K562 (cell line): ENCODE measurements around the gene PTPRF. TPM values are rescaled to one million over a fixed set of nuclear protein-coding genes. Genes with fewer than 3 reads are reported as not detected.
A peak's percentile ranks its signal among the peaks of the same experiment; 100 is the strongest.

ENCODE experiments used
- BRF1 ChIP-seq: IDR thresholded peaks from 3 replicates; pipeline ENCODE4 v1.6.1; 2011; ENCODE audit warnings: borderline replicate concordance, mild to moderate bottlenecking; ENCODE audit not compliant: insufficient read length; ENCODE audit errors: extremely low read depth
- CEBPZ ChIP-seq: fragments of 150-350 bp; IDR thresholded peaks from 2 replicates; pipeline ENCODE4 v1.6.1; 2014; ENCODE audit warnings: low read depth, mild to moderate bottlenecking, low read length, borderline replicate concordance
- CHD2 ChIP-seq: IDR thresholded peaks from 2 replicates; pipeline ENCODE4 v1.6.1; 2011; ENCODE audit warnings: low read depth, low read length
- DNMT1 ChIP-seq: fragments of 450-650 bp; IDR thresholded peaks from 2 replicates; pipeline ENCODE4 v1.6.1; 2016; ENCODE audit warnings: antibody characterized with exemption, mild to moderate bottlenecking
- E2F5 ChIP-seq: sonication (generic); formaldehyde crosslinking; IDR thresholded peaks from 2 replicates; pipeline ENCODE4 v1.8.0; 2022; ENCODE audit warnings: mild to moderate bottlenecking, missing genetic modification reagents
- GABPB1 ChIP-seq: sonication (generic); formaldehyde crosslinking; IDR thresholded peaks from 2 replicates; pipeline ENCODE4 v1.8.0; 2022; ENCODE audit warnings: mild to moderate bottlenecking, missing genetic modification reagents
- SLC30A9 ChIP-seq: fragments of 250-450 bp; sonication (Bioruptor Pico); IDR thresholded peaks from 2 replicates; pipeline ENCODE4 v1.8.0; 2022; ENCODE audit warnings: mild to moderate bottlenecking, moderate library complexity
- SOX6 ChIP-seq: fragments of 450-650 bp; IDR thresholded peaks from 2 replicates; pipeline ENCODE4 v1.6.1; 2014; ENCODE audit warnings: mild to moderate bottlenecking
- SRSF1 ChIP-seq: fragments of 200-400 bp; formaldehyde crosslinking; IDR thresholded peaks from 2 replicates; pipeline ENCODE4 v1.6.1; 2017; ENCODE audit warnings: mild to moderate bottlenecking, low read depth, low read length, moderate library complexity
- SRSF7 ChIP-seq: fragments of 200-400 bp; formaldehyde crosslinking; optimal IDR thresholded peaks from 2 replicates; pipeline ENCODE3; 2017; ENCODE audit warnings: mild to moderate bottlenecking, low read depth, low read length
- STAT5A ChIP-seq: IDR thresholded peaks from 2 replicates; pipeline ENCODE4 v1.6.1; 2012; ENCODE audit warnings: low read length, inconsistent platforms, borderline replicate concordance
- TAF7 ChIP-seq: fragments of 450-650 bp; IDR thresholded peaks from 2 replicates; pipeline ENCODE4 v1.6.1; 2016; ENCODE audit warnings: missing genetic modification characterization, missing compliant biosample characterization
- TFE3 ChIP-seq: fragments of 450-650 bp; formaldehyde crosslinking; IDR thresholded peaks from 2 replicates; pipeline ENCODE4 v1.4.0; 2020; ENCODE audit warnings: mild to moderate bottlenecking, mixed read lengths
- TSC22D4 ChIP-seq: fragments of 450-650 bp; IDR thresholded peaks from 2 replicates; pipeline ENCODE4 v1.6.1; 2016; ENCODE audit warnings: missing genetic modification characterization, missing biosample characterization, control low read depth
- ZBTB17 ChIP-seq: fragments of 450-650 bp; formaldehyde crosslinking; IDR thresholded peaks from 2 replicates; pipeline ENCODE4 v1.4.0; 2020; ENCODE audit warnings: mild to moderate bottlenecking
- ZC3H8 ChIP-seq: fragments of 450-650 bp; IDR thresholded peaks from 2 replicates; pipeline ENCODE4 v1.6.1; 2017
- ZNF274 ChIP-seq: IDR thresholded peaks from 2 replicates; pipeline ENCODE4 v1.6.1; 2011; ENCODE audit warnings: low read depth, mild to moderate bottlenecking, low read length, moderate library complexity, borderline replicate concordance
- ZNF584 ChIP-seq: fragments of 200-800 bp; sonication (Bioruptor generic); IDR thresholded peaks from 2 replicates; pipeline ENCODE4 v1.6.1; 2016; ENCODE audit warnings: low read depth, mild to moderate bottlenecking, missing genetic modification characterization, missing compliant biosample characterization
- ZNF75A ChIP-seq: fragments of 450-650 bp; formaldehyde crosslinking; IDR thresholded peaks from 2 replicates; pipeline ENCODE4 v1.4.0; 2020; ENCODE audit warnings: mild to moderate bottlenecking
- ZNF780A ChIP-seq: fragments of 250-450 bp; sonication (Bioruptor Pico); IDR thresholded peaks from 2 replicates; pipeline ENCODE4 v1.5.0; 2021; ENCODE audit warnings: mild to moderate bottlenecking
- polyA plus RNA-seq, 8 experiments: library from polyadenylated mRNA; depleted of rRNA in 4 of 8; stranded (reverse) in 5 of 8; unstranded in 3 of 8; fragments of >200 nt; fragmentation: Nextera tagmentation in 2 of 8; fragmentation: Illumina TruSeq in 1 of 8; extraction: Ambion mirVana in 2 of 8; extraction: Trizol in 1 of 8; gene quantifications; 2 replicates each; pipeline versions ENCODE4 v1.2.1 to v1.2.3, GENCODE V29; 2011 to 2014; ENCODE audit warnings: inconsistent platforms in 1 of 8, missing spikeins in 1 of 8
- total RNA-seq, 7 experiments: library from RNA; depleted of rRNA in 6 of 7; stranded (reverse); fragments of >200 nt in 6 of 7; fragmentation: Illumina TruSeq in 2 of 7; extraction: Trizol in 2 of 7; gene quantifications; 2 replicates each; pipeline versions ENCODE4 v1.2.1 to v1.2.3, GENCODE V29; 2011 to 2021; ENCODE audit warnings: low replicate concordance in 1 of 7

PTPRF gene
- total and polyA plus RNA-seq, 9 of the 15 experiments (the other 6 are each of a cell fraction or from before 2014, with no cell fraction given): 0.13 to 4.3 (median 1.1) TPM

DNA sequence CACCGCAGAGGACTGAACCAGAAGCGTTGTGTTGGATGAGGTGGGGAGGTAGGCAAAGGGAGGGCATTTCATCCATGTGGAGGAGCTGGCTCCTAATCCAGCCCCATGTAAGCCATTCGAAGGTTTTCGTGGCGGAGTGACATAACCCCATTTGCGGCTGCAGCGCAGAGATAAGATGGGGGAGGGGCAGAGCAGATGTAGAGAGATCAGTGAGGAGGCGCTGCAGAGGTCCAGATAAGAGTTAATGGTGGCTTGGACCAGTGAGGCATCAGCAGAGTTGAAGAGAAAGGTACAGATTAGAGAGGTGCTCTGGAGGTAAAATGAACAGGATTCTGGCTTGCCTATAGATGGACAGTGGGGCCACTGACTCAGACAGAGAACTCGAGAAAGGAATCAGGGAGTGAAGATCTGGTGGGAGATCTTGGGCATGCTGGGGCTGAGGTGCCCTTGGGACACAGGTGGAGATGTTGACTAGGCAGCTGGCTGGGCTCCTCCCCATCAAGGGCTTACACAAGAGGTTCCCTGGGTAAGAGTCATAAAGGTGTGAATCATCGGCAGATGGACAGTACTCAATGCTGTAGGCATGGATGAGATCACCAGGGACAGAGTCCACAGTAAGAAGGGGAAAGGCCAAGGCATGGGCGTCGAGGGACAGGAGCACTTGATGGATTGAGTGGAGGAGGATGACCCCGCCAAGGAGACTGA lies 7.8 kb upstream of the PTPRF start (continued):
- TF ChIP-seq CEBPZ: no peak
- 0 out of 2 replicates have a peak, but pooled peaks have one; percentile 69 for TF ChIP-seq GABPB1 (CRISPR knock-in tag)
- TF ChIP-seq ZNF274: peak; percentile 81; the same call in 1 of the 2 replicates
- peak; percentile 99 for TF ChIP-seq ZNF584 (CRISPR knock-in tag)
- no peak for TF ChIP-seq ZNF780A (CRISPR knock-in tag)
- TF ChIP-seq ZC3H8: peak; percentile 89
- 0 out of 2 replicates have a peak, but pooled peaks have one; percentile 42 for TF ChIP-seq ZBTB17
- peak; percentile 99 for TF ChIP-seq SOX6
- TF ChIP-seq SRSF7: no peak
- TF ChIP-seq DNMT1: peak; percentile 86; the same call in 1 of the 2 replicates
- TF ChIP-seq STAT5A: peak; percentile 99
- TF ChIP-seq ZNF75A: no peak
- no peak for TF ChIP-seq TAF7 (tag)
- peak; percentile 69; the same call in 1 of the 2 replicates for TF ChIP-seq CHD2
- TF ChIP-seq BRF1: no peak
- no peak for TF ChIP-seq E2F5 (CRISPR knock-in tag)
- no peak for TF ChIP-seq SLC30A9
- TF ChIP-seq SRSF1: no peak
- TF ChIP-seq TSC22D4 (tag): no peak
- TF ChIP-seq TFE3 (CRISPR knock-in tag): no peak
